ENCODE data around the gene B3GAT2.

Gene B3GAT2

GRCh38 chr6:70985156-70985555 is 28.3 kb upstream of the B3GAT2 start:
- no peak for DNase-seq (ENCODE audit: low read depth)
- H3K4me3 ChIP-seq (ENCODE audit: low read length) = no peak overlapping the region
- TF ChIP-seq, protein P1, sequence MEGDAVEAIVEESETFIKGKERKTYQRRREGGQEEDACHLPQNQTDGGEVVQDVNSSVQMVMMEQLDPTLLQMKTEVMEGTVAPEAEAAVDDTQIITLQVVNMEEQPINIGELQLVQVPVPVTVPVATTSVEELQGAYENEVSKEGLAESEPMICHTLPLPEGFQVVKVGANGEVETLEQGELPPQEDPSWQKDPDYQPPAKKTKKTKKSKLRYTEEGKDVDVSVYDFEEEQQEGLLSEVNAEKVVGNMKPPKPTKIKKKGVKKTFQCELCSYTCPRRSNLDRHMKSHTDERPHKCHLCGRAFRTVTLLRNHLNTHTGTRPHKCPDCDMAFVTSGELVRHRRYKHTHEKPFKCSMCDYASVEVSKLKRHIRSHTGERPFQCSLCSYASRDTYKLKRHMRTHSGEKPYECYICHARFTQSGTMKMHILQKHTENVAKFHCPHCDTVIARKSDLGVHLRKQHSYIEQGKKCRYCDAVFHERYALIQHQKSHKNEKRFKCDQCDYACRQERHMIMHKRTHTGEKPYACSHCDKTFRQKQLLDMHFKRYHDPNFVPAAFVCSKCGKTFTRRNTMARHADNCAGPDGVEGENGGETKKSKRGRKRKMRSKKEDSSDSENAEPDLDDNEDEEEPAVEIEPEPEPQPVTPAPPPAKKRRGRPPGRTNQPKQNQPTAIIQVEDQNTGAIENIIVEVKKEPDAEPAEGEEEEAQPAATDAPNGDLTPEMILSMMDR (IDR thresholded peaks at IDR 0.05; ENCODE audit: insufficient read depth, low read depth, low read length, missing control alignments) = no peak

DNA sequence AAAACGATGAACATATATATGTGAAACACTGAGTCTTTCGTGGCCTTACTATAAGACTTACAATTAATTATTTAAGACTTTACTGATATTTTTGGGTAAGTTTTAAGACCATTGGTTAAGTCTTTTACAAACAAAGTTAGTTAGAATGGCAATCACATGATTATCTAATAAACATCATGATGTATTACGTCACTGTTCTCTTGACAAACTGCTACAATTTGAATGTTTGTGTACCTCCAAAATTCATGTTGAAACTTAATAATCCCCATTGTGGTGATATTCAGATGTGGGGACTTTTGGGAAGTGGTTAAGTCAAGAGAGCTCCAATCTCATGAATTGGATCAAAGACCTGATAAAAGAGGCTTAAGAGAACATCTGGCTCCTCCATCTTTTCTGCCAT is 25.9 kb upstream of the B3GAT2 start:
- no peak overlapping the region for H3K4me3 ChIP-seq (ENCODE audit: low read length)
- TF ChIP-seq, protein P1 (IDR thresholded peaks at IDR 0.05; ENCODE audit: insufficient read depth, low read depth, low read length, missing control alignments) = no peak
- DNase-seq (ENCODE audit: low read depth) = no peak

DNA sequence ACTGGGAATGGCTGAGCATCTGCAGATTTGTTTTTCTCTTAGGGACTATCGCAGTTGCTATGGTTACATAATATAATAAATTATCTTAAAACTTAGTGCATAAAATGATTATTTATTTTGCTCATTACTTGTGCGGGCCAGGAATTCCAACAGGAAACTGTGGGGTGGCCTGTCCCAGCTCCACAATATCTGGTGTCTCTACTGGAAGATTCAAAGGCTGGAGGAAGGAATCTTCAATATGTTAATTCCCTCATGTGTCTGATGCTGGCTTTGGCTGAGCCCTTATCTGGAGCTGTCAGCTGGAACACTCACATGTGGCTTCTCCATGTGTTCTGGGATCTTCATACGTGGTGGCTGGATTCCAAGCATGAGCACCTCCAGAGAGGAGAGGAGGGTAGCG is 23.9 kb upstream of the B3GAT2 start:
- H3K4me3 ChIP-seq (ENCODE audit: low read length) = no peak overlapping the region
- TF ChIP-seq, protein P1 (IDR thresholded peaks at IDR 0.05; ENCODE audit: insufficient read depth, low read depth, low read length, missing control alignments) = no peak
- DNase-seq (ENCODE audit: low read depth) = no peak

GRCh38 chr6:70973604-70974003 is 16.7 kb upstream of the B3GAT2 start:
- no peak overlapping the region for H3K4me3 ChIP-seq (ENCODE audit: low read length)
- TF ChIP-seq, protein P1 (IDR thresholded peaks at IDR 0.05; ENCODE audit: insufficient read depth, low read depth, low read length, missing control alignments) = no peak
- peak; percentile 1 for DNase-seq (ENCODE audit: low read depth)

- no peak for DNase-seq (ENCODE audit: low read depth)
- no peak overlapping the region for H3K4me3 ChIP-seq (ENCODE audit: low read length)
- TF ChIP-seq, protein P1 (IDR thresholded peaks at IDR 0.05; ENCODE audit: insufficient read depth, low read depth, low read length, missing control alignments) = no peak
Observed at GRCh38 chr6:70967049-70967448, 10.2 kb upstream of the B3GAT2 start.

GRCh38 chr6:70957284-70957617 is 391 bp upstream of the B3GAT2 start:
- no peak overlapping the region for H3K4me3 ChIP-seq (ENCODE audit: low read length)
- DNase-seq (ENCODE audit: low read depth) = no peak
- TF ChIP-seq, protein P1 (IDR thresholded peaks at IDR 0.05; ENCODE audit: insufficient read depth, low read depth, low read length, missing control alignments) = no peak

DNA sequence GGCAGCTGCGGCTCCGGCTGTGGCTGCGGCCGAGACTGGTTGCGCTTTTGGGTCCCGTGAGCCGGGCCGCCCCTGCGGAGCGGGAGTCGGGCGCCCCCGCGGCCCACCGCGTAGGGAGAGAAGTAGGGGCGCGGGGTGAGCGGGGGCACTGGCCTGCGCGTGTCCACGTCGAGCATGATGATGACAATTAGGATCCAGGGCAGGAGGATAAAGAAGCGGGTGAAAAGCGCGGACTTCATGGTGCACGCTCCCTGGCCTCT is 739 bp downstream of the B3GAT2 start:
- peak overlapping the region; percentile 30 for H3K4me3 ChIP-seq (ENCODE audit: low read length)
- no peak for DNase-seq (ENCODE audit: low read depth)
- TF ChIP-seq, protein P1 (IDR thresholded peaks at IDR 0.05; ENCODE audit: insufficient read depth, low read depth, low read length, missing control alignments) = no peak
